Omental fat pad (tissue), 4 donors: ENCODE results near the gene MRPL19. TPM values are rescaled to one million over a fixed set of nuclear protein-coding genes. Genes with fewer than 3 reads are reported as not detected.

Source experiments
- ATAC-seq: fragments of 150-250 bp; one replicate; pipeline ENCODE4 v1.9.1; 2016; ENCODE audit warnings: mild to moderate bottlenecking, moderate library complexity; ENCODE audit not compliant: low FRiP score
- DNase-seq: peaks from one replicate; pipeline ENCODE4 v3.0.0-alpha.2; 2019; ENCODE audit warnings: low spot score
- CTCF ChIP-seq, 3 donors: fragments of 450-650 bp; IDR thresholded peaks; one replicate each; pipeline ENCODE4 v1.5.1; 2016 to 2017; ENCODE audit warnings: antibody characterized with exemption in 3 of 3, mild to moderate bottlenecking in 3 of 3, moderate library complexity in 2 of 3
- small RNA-seq: library from RNA; depleted of rRNA; stranded (forward); fragments of <200 nt; gene quantifications from one replicate; pipeline ENCODE3, GENCODE V24; 2016
- total RNA-seq, 4 donors: library from RNA; depleted of rRNA; stranded (reverse); fragments of >200 nt; gene quantifications; one replicate each; pipeline ENCODE4 v1.1.0, GENCODE V29; 2016

Gene MRPL19
- total RNA-seq, 4 donors from 2014 or later, result 28.2 to 33.7 (median 29.9) TPM

GRCh38 chr2:75720525-75720924, 73.9 kb downstream of the MRPL19 start:
- no peak for TF ChIP-seq CTCF (IDR thresholded peaks at IDR 0.05)
- ATAC-seq (no peak), DNase-seq (no peak)

GRCh38 chr2:75722687-75723086, 76.1 kb downstream of the MRPL19 start:
- DNase-seq (no peak), ATAC-seq (no peak)
- no peak for TF ChIP-seq CTCF (IDR thresholded peaks at IDR 0.05)

DNA sequence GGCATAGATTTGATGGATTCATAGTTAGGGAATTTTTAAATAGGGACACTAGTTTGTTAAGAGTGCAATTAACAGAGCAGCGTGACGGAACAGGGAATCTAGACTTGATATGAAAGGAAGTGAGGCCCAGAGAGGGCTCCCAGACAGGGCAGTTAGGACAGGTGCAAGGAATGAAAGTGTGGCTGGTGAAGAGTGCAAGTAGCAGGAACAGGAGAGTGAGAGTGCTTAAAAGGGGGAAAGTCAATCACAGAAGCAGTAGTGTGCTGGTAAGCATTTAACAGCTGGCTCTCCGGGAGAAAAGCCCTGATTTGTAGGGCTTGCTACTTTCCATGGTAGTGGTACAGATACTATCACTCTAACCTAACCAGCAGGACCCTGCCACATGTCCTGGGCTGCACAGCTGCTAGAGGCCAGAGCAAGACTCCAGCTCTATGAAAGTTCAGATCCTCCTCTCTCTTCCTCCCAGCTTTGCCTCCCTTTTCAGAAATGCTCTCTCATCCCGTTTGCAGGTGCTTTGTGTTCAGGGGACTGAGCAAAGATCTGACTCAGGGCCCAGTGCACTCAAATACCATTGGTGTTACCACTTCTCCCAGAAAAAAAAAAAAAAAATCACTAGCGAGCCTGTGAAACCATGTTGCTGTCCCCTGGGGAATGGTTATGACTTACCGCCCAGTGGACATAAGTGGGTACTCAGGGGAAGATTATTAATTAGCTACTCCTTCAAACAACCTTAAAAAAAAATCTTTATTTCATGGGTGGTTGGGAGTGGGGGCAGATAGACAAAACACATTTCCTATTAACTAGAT, 82.2 kb downstream of the MRPL19 start:
- no peak for ATAC-seq
- no peak for TF ChIP-seq CTCF (IDR thresholded peaks at IDR 0.05)
- DNase-seq, result no peak

DNA sequence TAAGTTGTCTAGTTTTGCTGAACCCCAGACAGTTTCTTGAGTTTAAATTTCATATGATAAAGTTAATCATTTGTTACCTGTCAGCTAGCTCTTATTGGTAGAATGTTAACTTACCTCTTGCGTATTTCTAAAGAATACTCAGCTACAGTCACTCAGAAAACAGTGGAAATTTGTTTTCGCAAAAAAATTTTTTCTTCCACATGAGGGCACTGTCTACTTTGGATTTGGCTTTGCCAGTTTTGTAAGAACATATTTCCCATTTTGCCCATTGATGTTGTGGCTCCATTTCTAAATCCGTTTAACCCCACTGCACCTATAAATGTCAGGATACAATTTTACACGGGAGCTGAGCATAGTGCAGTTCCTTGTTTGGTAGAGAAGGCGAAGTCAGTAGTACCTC, 83.3 kb downstream of the MRPL19 start:
- TF ChIP-seq CTCF (IDR thresholded peaks at IDR 0.05), result no peak
- DNase-seq (no peak), ATAC-seq (no peak)

GRCh38 chr2:75736276-75736675, 89.7 kb downstream of the MRPL19 start:
- no peak for TF ChIP-seq CTCF (IDR thresholded peaks at IDR 0.05)
- DNase-seq, result no peak
- ATAC-seq, result no peak

- TF ChIP-seq CTCF (IDR thresholded peaks at IDR 0.05), result no peak
- ATAC-seq (no peak), DNase-seq (no peak)
Measured at GRCh38 chr2:75737961-75738360, 91.4 kb downstream of the MRPL19 start.

Small RNA genes within 50 kb of the gene (small RNA-seq; reads per million reads assigned to genes)
- not detected for gene RF00012

Other genes starting within 250 kb of the MRPL19 start
- 1 to 10 TPM in 1 of 4 donors, under 1 TPM in 2, not detected in 1; 0.46 to 1.3 (median 0.50) TPM for gene EVA1A, start 85.8 kb upstream of the MRPL19 start, total RNA-seq
- 10 to 100 TPM; 17.1 to 30.4 (median 28.5) TPM for gene GCFC2, start 64.1 kb downstream of the MRPL19 start, total RNA-seq